GM21529 (cell line): Measurements from ENCODE around the gene NCR2.

Experiments
- ATAC-seq: cut with Tn5 transposase; IDR thresholded peaks from one replicate; pipeline ENCODE4 v1.9.1; 2021; ENCODE audit not compliant: unreplicated experiment

Gene NCR2

DNA sequence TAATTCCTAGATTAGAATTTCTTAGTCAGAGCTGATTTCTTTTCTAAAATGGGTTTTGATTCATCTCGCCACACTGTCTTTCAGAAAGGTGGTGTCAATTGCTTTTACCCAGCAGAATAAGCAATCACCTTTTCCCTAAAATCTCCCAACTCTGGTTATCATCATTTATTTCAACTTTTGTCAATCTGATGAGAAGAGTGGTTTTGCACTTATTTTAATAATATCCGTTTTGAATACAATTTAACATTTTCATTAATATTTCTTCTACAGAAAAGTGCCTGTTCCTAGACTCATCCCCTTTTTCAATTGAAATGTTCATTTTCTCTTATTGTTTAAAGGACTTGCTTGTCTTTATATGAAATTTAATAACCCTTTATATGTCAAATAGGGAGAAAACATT lies 8.2 kb upstream of the NCR2 start:
- ATAC-seq, result no peak

DNA sequence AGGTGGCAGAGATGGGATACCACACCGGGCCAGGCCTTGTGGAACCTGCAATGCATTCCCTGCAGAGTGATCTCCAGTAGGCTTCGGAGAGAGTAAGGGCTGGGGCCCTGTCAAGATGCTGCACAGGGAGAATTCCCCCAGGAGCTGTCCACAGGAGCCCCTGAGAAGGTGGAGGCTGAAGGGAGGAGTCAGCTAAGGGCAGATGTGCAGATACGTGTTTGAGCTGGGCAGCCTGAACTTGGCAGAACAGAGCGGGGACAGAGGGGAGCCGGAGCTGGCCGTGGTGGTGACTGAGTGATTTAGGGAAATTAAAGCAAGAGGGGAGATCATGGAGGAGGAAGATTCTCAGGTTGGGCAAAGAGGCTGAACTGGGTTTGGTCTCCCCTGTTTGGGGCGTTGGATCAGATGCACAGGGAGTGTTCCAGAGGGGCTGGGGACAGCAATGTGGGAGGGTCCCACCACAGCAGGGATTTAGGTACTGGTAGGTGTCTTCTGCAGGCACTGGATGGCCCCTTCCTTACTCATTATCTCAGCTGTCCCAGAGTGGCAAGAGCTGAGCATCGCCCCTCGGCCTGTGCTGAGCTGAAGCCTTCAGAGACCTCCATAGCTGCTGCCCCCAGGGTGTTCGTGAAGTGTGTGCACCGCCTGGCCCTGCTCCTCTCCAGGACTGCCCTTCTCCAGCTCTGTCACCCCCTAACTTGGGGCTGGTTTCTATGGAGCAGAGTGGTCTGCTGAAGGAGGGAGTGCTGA lies 3.8 kb upstream of the NCR2 start:
- no peak for ATAC-seq

DNA sequence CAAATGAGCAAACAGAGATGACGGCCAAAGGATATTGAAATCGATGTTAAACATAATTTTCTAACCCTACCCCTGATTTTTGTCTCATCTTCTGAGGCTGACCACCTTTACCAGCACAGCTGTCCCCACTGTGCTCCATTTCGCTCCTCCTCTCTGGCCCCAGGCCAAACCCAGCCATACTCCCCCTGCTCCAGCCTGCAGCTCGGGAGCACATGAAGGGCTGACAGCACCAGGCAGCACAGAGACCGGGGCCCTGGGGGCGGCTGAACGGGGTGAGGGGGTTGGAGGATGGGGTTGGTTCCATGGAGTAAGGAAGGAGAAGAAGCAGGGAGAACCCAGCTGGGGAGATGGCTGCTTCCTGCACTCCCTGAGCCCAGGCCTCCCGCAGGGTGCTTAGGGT lies 3.2 kb upstream of the NCR2 start:
- no peak for ATAC-seq

DNA sequence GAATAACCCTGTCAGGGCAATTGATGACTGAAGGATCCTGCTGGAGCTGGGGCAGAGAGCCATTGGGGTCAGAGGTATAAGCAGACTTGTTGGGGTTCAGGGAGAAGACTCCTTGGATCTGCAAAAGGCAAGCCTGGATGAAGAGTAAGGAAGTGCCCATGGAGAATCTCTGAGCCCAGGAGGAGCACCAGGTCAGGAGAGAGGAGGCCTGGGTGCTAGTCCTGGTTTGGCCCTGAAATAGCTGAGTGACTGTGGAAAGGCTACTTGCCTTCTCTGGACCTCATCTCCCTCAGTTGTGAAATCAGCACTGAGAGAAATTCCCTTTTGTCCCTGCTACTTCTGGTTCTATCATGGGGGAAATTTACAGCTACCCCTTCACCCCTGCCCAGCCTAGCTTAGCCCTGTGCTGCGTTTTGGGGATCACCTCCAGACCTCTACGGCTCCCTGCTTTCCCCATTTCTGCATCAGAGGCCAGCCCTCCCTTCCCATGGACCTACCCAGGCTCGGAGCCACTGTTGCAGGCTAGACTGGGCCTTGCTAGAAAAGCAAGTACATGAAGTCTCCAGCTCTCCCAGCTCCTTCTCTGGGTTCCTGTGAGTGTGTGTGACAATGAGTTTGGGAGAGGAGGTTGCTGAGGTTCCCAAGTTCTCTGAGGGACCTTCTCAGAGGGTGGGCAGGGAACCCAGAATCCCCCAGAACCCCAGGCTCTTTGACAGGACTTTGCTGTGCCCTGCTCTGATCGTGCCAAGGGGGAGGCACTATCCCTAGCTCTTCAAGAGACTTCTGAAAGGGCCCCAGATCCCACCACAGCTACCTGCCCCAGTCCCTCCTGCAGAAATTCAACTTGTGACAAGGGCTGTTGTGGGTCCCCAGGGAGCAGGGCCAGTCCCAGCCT lies 2.3 kb upstream of the NCR2 start:
- peak; percentile 21 for ATAC-seq

DNA sequence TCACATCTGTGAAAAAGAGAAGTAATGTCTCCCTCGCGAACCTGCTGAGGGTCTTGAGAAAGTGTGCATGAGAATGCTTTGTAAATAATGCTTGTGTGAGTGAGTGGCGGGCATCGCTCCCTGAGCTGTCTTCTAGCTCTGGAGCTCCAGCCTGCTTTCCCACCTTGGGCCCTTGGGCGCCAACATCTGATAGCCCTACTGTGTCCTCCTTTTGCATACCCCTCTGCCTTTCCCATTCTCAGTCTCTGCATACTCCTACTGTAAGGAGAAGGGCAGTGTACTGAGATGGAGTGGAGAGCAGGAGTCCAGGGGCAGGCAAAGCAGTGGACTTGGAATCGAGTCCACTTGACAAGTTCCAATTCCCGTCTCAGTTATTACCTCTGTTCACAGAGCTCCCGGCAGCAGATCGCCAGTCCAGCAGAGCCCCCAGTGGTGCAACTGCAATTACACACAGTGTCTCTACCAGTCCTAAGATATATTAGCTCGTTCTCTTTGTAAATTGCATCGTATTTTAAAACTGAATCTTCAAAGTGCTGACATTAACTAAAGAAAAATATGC lies 847 bp upstream of the NCR2 start:
- ATAC-seq, result no peak

- no peak for ATAC-seq
Observed at GRCh38 chr6:41335943-41336342, 535 bp downstream of the NCR2 start.

- no peak for ATAC-seq
Observed at GRCh38 chr6:41336824-41337223, 1.4 kb downstream of the NCR2 start.

- ATAC-seq, result no peak
Observed at GRCh38 chr6:41337709-41338108, 2.3 kb downstream of the NCR2 start.

GRCh38 chr6:41338659-41339058 lies 3.3 kb downstream of the NCR2 start:
- ATAC-seq, result no peak

- ATAC-seq, result no peak
Observed at GRCh38 chr6:41341580-41341979, 6.2 kb downstream of the NCR2 start.

- no peak for ATAC-seq
Observed at GRCh38 chr6:41342241-41342640, 6.8 kb downstream of the NCR2 start.

DNA sequence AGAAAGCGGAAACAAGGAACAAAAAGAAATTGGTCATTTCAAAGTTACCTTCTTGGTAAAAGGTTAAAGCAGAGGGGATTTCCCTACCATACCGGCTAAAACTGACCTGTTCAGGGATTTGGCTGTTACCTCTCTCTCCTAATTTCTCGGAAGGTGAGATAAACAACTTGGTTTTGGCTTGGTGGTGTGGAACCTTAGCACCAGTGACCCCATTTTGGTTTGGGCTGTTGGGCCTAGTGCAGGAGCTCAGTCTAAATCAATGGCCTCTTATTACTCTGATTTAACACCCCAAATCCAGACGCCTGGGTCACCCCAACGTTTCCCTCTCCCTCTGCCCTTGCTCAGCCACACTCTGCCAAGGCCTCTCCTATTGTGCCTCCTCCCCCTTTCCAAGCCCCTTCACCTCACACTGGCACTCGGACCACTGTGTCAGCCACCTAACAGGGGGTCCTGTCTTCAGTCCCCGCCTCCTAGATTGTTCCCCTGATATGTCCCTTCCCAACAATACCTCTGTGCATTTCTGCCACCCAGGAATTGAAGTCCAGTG lies 8.3 kb downstream of the NCR2 start:
- no peak for ATAC-seq

DNA sequence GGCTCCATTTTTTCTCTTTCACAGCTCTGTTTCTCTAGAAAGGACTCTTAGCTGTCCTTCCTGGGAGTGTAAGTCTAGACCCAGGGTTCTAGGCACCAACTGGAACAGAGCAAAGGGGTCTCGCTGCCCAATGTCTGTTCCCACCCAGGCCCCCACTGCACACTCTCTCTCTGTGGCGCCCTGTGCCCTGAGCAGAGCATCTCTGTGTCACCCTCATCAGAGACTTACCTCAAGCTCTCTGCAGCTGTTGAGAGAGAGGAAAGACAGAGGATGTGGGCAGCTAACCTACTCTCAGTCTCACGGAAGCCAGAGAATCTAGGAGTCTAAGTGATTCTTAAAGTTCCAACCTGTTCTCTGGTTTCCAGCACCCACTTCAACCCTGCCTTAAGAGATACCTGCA lies 9.5 kb downstream of the NCR2 start:
- ATAC-seq, result no peak

DNA sequence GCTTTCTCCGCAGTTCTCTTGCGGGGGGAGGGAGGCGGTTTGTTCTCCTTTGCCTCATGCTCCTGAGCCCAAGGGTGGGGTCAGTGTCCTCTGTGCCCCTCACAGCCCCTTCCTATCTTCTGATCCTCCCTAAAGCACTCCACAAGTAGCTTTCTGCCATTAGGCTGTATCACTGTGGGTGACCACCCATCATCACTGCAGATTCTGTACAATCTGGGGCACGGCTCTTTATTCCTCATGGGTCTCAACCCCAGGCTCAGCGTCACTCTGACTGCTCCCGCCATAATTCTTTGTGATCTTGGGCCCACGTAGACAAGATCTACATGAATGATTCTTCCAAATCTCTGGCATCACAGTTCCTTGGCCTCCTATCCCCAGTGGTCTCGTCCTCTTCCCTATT lies 10.5 kb downstream of the NCR2 start:
- no peak for ATAC-seq

DNA sequence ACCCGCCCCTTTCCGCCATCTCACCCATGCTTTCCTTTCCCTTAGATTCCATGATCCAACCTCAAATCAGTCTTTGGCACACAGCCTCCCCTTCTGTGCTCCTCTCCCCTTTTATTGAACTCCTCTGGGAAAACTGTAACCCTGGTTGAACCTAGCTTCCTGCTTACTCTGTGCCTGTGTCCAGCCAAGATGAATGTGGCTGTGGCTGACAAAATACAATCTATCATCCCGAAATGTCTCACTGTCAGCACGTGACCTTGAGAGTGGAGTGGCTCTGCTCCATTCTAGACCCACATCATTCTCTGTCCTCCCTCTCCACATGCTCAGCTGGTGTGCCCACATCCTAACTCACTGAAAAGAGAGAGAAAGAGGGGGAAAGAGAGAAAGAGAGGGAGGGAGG lies 11.0 kb downstream of the NCR2 start:
- ATAC-seq, result no peak

DNA sequence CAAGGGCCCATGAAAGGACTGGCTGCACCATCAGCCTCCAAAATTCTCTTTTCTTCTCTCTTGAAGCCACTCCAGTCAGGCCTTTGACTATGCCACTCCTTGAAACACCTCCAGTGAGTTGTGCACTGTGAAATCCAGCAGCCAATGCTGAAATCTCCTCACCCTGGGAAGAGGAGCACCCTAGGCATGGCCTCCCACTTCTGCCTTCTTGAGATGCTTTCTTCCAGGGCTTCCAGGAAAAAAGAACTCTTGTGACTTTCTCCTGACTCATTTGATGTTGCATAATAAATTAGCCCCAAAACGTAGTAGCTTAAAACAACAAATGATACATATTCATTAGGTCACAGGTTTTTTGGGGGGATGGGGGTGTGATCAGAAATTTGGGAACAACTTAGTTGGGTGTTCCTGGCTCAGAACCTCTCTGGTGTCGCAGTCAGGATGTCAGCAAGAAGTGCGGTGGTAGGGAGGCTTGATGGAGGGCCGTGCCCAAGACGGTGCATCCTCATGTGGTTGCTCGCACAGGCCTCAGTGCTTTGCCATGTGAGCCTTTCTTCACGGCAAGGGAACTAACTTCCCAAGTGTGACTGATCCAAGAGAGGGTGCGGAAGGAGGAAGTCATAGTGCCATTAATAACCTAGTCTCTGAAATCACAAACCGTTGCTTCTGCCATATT lies 12.1 kb downstream of the NCR2 start:
- no peak for ATAC-seq

- no peak for ATAC-seq
Observed at GRCh38 chr6:41348934-41349333, 13.5 kb downstream of the NCR2 start.

DNA sequence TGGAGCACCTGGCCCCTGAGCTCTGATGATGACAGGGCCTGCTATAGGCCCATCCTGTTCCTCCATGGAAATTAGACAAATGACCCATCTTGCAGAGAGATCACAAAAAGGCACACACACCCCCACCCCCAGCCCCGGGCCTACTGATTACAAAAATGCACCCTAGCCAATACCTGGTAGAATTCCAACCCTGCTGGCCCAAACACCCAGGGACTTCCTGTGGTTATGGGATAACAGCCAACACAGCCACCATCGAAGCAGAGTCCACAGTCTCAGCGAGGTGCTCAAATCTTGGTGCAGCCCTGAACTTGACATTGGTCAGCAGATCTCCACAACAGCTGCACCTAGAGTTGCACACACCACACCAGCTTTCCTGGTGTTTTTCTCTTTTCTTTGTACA lies 17.0 kb downstream of the NCR2 start:
- no peak for ATAC-seq

DNA sequence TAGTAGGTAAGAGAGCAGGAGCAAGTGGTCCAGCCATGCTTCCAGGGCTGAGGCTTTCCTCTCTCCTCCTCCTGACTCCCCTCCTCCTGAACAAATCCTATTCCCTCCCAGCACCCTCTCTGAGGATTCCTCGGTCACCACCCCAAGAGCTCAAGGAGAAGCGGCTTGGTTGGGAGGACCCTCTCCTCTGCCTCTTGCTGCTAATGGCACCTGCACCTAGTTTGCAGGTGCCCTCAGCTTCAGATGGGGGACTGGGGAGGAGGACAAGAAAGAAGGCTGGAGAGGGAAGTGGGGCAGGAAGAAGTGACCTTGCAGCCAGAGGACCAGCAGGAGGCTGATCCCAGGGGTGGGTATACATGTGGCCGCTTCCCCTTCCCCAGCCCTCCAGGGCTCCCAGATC lies 17.5 kb downstream of the NCR2 start:
- ATAC-seq, result no peak

GRCh38 chr6:41353333-41353732 lies 17.9 kb downstream of the NCR2 start:
- no peak for ATAC-seq

GRCh38 chr6:41355952-41356351 lies 20.5 kb downstream of the NCR2 start:
- ATAC-seq, result no peak
